ENCODE data around the gene MIS18A. TPM values are rescaled to one million over a fixed set of nuclear protein-coding genes. Genes with fewer than 3 reads are reported as not detected.

Gene MIS18A
- total and polyA plus RNA-seq, 10 of the 15 experiments (the other 5 are each of a cell fraction or from before 2014, with no cell fraction given), result 6.5 to 48.9 (median 24.8) TPM

DNA sequence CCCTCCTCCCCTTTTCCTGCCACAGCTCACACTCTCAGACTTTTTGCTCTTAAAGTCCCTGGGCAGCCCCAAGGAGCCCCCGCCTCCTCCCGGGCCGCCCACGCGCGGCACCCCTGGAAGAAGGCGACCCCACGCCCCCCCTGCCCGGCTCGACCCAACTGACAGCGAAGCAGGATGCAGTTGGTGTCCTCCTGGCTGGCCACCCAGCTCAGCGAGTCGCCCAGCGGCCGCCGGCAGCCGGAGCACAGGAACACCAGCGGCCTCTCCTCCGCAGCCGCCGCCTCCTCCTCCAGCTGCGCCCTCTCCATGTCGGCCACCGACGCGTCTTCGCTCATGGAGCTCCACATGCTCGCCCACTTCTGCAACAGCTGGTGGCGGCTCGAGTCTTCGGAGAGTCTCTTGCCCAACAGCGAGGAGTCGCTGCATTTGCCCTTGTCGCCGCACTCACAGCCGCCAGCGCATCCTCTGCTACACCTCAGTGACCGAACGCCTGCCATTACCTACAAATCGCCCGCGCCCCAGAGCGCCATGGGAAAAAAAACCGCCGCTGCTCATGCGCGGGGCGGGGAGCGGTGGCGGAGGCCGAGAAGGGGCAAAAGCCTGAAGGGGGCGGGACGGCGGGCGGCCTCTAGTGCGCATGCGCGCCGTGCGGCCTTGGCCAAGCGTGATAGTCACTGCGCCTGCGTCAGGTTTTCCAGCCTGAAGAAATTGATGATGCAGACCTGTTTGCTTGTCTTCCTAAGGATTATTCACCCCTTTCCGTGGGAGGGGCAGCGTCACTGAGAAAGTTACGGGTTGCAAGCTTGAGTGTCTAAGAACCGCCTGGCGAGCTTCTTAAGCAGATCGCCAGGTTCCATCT is at the start of gene MIS18A (continued):
- no peak for TF ChIP-seq NFYB (IDR thresholded peaks at IDR 0.05; ENCODE audit: insufficient read depth, low read depth, low read length)
- no peak for TF ChIP-seq SMARCA5 (IDR thresholded peaks at IDR 0.05)
- TF ChIP-seq CHD4 (IDR thresholded peaks at IDR 0.05), result no peak
- TF ChIP-seq BACH1 (IDR thresholded peaks at IDR 0.05; ENCODE audit: borderline replicate concordance), result no peak
- TF ChIP-seq, protein P1, sequence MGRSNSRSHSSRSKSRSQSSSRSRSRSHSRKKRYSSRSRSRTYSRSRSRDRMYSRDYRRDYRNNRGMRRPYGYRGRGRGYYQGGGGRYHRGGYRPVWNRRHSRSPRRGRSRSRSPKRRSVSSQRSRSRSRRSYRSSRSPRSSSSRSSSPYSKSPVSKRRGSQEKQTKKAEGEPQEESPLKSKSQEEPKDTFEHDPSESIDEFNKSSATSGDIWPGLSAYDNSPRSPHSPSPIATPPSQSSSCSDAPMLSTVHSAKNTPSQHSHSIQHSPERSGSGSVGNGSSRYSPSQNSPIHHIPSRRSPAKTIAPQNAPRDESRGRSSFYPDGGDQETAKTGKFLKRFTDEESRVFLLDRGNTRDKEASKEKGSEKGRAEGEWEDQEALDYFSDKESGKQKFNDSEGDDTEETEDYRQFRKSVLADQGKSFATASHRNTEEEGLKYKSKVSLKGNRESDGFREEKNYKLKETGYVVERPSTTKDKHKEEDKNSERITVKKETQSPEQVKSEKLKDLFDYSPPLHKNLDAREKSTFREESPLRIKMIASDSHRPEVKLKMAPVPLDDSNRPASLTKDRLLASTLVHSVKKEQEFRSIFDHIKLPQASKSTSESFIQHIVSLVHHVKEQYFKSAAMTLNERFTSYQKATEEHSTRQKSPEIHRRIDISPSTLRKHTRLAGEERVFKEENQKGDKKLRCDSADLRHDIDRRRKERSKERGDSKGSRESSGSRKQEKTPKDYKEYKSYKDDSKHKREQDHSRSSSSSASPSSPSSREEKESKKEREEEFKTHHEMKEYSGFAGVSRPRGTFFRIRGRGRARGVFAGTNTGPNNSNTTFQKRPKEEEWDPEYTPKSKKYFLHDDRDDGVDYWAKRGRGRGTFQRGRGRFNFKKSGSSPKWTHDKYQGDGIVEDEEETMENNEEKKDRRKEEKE (IDR thresholded peaks at IDR 0.05), result no peak
- TF ChIP-seq IKZF2 (IDR thresholded peaks at IDR 0.05), result no peak; a peak in 1 of 4 replicates
- no peak for TF ChIP-seq ZSCAN29 (IDR thresholded peaks at IDR 0.05)
- TF ChIP-seq ETV6 (conservative IDR thresholded peaks at IDR 0.05 in 1 of 2, IDR thresholded peaks at IDR 0.05 in 1 of 2; ENCODE audit: borderline replicate concordance in 1 of 2, low read depth in 1 of 2), result no peak
- TF ChIP-seq, protein P2, sequence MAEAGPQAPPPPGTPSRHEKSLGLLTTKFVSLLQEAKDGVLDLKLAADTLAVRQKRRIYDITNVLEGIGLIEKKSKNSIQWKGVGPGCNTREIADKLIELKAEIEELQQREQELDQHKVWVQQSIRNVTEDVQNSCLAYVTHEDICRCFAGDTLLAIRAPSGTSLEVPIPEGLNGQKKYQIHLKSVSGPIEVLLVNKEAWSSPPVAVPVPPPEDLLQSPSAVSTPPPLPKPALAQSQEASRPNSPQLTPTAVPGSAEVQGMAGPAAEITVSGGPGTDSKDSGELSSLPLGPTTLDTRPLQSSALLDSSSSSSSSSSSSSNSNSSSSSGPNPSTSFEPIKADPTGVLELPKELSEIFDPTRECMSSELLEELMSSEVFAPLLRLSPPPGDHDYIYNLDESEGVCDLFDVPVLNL (IDR thresholded peaks at IDR 0.05; ENCODE audit: low read depth, low read length), result peak; percentile 97
- no peak for TF ChIP-seq ZZZ3 (IDR thresholded peaks at IDR 0.05; ENCODE audit: control insufficient read depth, insufficient read length, low read depth)
- TF ChIP-seq, protein P3, sequence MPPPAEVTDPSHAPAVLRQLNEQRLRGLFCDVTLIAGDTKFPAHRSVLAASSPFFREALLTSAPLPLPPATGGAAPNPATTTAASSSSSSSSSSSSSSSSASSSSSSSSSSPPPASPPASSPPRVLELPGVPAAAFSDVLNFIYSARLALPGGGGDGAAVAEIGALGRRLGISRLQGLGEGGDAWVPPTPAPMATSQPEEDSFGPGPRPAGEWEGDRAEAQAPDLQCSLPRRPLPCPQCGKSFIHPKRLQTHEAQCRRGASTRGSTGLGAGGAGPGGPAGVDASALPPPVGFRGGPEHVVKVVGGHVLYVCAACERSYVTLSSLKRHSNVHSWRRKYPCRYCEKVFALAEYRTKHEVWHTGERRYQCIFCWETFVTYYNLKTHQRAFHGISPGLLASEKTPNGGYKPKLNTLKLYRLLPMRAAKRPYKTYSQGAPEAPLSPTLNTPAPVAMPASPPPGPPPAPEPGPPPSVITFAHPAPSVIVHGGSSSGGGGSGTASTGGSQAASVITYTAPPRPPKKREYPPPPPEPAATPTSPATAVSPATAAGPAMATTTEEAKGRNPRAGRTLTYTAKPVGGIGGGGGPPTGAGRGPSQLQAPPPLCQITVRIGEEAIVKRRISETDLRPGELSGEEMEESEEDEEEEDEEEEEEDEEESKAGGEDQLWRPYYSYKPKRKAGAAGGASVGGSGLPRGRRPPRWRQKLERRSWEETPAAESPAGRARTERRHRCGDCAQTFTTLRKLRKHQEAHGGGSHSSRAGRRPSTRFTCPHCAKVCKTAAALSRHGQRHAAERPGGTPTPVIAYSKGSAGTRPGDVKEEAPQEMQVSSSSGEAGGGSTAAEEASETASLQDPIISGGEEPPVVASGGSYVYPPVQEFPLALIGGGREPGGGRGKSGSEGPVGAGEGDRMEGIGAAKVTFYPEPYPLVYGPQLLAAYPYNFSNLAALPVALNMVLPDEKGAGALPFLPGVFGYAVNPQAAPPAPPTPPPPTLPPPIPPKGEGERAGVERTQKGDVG (CRISPR knock-in tag; IDR thresholded peaks at IDR 0.05), result no peak
- no peak for TF ChIP-seq TARDBP (IDR thresholded peaks at IDR 0.05; ENCODE audit: borderline replicate concordance)
- TF ChIP-seq IRF4 (IDR thresholded peaks at IDR 0.05; ENCODE audit: low read depth, low read length), result no peak
- TF ChIP-seq SUPT20H (IDR thresholded peaks at IDR 0.05; ENCODE audit: borderline replicate concordance, control insufficient read depth, low read depth, low read length), result no peak
- TF ChIP-seq ASH2L (IDR thresholded peaks at IDR 0.05; ENCODE audit: borderline replicate concordance, low read depth), result no peak
- TF ChIP-seq SPI1 (IDR thresholded peaks at IDR 0.05; ENCODE audit: borderline replicate concordance, insufficient read depth, low read depth, low read length), result no peak
- TF ChIP-seq ZNF274 (IDR thresholded peaks at IDR 0.05; ENCODE audit: insufficient read depth, insufficient read length), result no peak
- peak; percentile 42; the same call in 1 of the 2 replicates for TF ChIP-seq TBL1XR1 (IDR thresholded peaks at IDR 0.05; ENCODE audit: low read depth, low read length)
- TF ChIP-seq LARP7 (IDR thresholded peaks at IDR 0.05), result peak; percentile 52; the same call in 1 of the 2 replicates
- 0 out of 2 replicates have a peak, but pooled peaks have one; percentile 22 for TF ChIP-seq PAX5 (IDR thresholded peaks at IDR 0.05; ENCODE audit: borderline replicate concordance, low read depth, low read length)
- TF ChIP-seq CEBPB (IDR thresholded peaks at IDR 0.05; ENCODE audit: borderline replicate concordance in 1 of 2, low read depth in 2 of 2, low read length in 2 of 2), result no peak
- peak; percentile 99 for TF ChIP-seq SIN3A (IDR thresholded peaks at IDR 0.05; ENCODE audit: low read depth, low read length)
- TF ChIP-seq NR2C1 (IDR thresholded peaks at IDR 0.05), result no peak
- peak; percentile 83 for TF ChIP-seq CBFB (IDR thresholded peaks at IDR 0.05; ENCODE audit: low read depth)
